HG03521 (cell line): Measurements from ENCODE around the gene ZNF91.
"Not testable (repeated sequence)": the region's sequence is repeated elsewhere in the genome, so short reads cannot be mapped to it uniquely, and the experiment has no call there.

Experiments used
- ATAC-seq: cut with Tn5 transposase; IDR thresholded peaks from one replicate; pipeline ENCODE4 v1.9.1; 2021; ENCODE audit warnings: mild to moderate bottlenecking, moderate library complexity; ENCODE audit not compliant: unreplicated experiment

ZNF91 gene

GRCh38 chr19:23395041-23395721, at the start of gene ZNF91:
TSS of gene ZNF91 (minus strand) at chr19:23395471. CDS start at chr19:23395354, 117 bp downstream.
- ATAC-seq = peak; percentile 93

- ATAC-seq = no peak
Measured at GRCh38 chr19:23440791-23441190, 45.5 kb upstream of the ZNF91 start.

GRCh38 chr19:23440207-23440606, 44.9 kb upstream of the ZNF91 start:
- ATAC-seq = no peak

GRCh38 chr19:23439623-23440022, 44.4 kb upstream of the ZNF91 start:
- ATAC-seq = no peak

- ATAC-seq = no peak
Measured at GRCh38 chr19:23437901-23438300, 42.6 kb upstream of the ZNF91 start.

DNA sequence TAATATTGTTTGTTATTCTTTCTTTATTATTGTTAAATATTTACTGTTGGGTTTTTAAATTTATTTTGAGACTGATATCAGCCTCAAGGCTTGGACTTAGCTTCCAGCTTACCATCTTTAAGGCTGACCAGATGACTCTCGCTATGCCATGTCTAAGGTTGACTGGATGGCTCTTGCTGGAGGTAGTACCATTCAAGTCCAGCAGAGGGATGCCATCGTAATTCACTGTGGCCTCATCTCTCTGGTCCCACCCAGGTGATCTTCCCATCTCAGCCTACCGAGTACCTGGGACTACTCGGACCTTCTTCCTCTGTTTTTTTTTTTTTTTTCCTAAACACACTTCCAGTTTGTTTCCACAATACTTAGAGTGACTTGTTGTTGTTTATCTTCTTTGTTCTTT, 41.7 kb upstream of the ZNF91 start:
- ATAC-seq = no peak

DNA sequence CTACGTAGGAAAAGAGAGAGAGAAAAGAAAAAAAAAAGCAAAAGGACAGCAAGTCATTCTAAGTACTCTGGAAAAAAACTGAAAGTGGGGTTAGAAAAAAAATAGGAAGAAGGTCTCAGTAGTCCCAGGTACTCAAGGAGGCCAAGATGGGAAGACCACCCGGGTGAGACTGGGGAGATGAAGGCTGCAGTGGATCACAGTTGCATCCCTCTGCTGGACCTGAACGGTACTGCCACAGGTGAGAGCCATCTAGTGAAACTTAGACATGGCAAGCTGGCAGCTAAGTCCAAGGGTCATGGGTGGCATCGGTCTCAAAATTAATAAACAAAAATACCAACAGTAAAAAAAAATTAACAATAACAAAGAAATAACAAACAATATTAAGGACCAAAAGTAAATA, 41.0 kb upstream of the ZNF91 start:
- no peak for ATAC-seq

DNA sequence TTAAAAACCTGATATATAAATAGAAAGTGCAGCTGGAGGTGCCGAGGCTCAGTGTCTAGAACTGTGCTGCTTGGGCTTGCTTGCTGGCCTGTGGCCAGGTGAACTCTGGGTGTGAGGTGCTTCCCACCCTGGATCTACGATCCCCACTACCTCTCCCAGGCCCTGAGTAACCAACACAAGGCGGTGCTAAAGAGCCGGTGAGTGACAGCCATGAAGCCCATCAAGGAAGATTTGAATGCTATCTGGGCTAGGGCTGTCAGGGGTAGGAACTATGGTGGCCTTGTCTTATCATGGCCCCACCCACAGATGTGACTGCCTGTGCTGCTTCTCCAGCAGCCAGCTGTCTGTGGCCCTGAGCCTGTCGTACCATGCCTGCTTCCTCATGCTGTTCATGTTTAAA, 25.6 kb upstream of the ZNF91 start:
- no peak for ATAC-seq

GRCh38 chr19:23419261-23419660, 24.0 kb upstream of the ZNF91 start:
- ATAC-seq = not testable (repeated sequence)

- ATAC-seq = no peak
Measured at GRCh38 chr19:23415561-23416191, 20.4 kb upstream of the ZNF91 start.

GRCh38 chr19:23415034-23415433, 19.8 kb upstream of the ZNF91 start:
- no peak for ATAC-seq

GRCh38 chr19:23410155-23410554, 14.9 kb upstream of the ZNF91 start:
- ATAC-seq = no peak

DNA sequence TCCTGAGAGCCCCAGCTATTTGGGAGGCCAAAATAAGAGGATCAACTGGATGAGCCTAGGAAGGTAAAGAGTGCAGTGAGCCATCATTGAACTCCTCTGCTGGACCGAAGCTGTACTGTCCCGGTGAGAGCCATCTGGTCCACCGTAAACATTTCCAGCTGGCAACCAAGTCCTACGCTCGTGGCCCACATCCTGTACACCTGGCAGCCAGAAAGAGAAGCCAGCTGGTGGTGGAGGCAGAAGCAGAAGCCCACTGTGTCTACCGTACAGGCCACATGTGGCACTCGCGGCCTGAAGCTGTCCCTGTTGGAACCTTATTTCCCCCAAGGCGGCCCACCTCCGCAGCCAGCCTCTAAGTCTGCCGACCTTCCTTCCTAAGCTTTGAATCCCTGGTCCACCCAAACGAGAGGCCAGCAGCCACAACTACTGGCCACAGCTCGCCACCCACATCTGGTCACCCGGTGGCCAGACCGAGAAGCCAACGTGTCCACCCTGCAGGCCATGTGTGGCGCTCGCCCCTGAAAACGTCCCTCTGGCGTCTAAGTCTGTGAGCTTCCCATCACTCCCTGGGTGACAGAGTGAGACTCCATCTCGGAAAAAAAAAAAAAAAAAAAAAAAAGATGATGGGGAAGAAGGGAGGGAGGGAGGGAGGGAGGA, 14.2 kb upstream of the ZNF91 start:
- no peak for ATAC-seq

DNA sequence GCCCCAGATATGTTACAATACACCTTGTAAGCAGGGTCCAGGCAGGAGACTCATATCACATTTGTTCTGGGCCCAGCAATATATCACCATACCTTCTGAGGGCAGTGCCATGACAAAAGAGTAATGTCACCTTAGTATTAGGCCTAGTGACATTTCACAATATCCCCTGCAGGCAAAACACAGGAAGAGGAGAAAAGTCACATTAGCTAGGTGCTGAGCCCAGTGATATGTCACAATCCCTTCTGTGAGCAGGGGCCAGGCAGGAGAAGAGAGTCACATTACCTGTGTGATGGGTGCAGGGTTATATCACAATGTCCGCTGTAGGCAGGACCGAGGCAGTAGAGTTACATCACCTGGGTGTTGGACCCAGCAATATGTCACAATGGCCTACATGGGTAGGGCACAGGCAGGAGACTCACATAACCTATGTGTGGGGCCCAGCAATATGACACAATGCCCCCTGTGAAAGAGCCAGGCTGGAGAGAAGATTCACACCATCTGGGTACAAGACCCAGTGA, 12.4 kb upstream of the ZNF91 start:
- ATAC-seq = no peak

DNA sequence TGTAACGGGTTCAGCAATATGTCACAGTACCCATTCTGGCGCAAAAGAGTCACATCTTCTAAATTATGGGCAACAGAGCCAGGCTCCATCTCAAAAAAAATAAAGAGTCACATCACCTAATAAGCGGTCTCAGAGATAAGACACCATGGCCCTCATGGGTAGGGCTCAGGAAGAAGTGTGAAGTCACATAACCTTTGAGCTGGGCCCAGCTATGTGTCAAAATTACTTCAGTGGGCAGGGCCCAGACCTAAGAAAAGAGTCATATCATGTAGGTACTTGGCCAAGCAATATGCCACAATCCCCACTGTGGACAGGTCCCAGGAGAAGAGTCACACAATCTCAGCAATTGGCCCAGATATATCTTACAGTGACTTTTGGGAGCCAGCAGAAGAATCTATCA, 11.4 kb upstream of the ZNF91 start:
- no peak for ATAC-seq

- no peak for ATAC-seq
Measured at GRCh38 chr19:23406091-23406490, 10.8 kb upstream of the ZNF91 start.

GRCh38 chr19:23404676-23405075, 9.4 kb upstream of the ZNF91 start:
- no peak for ATAC-seq

DNA sequence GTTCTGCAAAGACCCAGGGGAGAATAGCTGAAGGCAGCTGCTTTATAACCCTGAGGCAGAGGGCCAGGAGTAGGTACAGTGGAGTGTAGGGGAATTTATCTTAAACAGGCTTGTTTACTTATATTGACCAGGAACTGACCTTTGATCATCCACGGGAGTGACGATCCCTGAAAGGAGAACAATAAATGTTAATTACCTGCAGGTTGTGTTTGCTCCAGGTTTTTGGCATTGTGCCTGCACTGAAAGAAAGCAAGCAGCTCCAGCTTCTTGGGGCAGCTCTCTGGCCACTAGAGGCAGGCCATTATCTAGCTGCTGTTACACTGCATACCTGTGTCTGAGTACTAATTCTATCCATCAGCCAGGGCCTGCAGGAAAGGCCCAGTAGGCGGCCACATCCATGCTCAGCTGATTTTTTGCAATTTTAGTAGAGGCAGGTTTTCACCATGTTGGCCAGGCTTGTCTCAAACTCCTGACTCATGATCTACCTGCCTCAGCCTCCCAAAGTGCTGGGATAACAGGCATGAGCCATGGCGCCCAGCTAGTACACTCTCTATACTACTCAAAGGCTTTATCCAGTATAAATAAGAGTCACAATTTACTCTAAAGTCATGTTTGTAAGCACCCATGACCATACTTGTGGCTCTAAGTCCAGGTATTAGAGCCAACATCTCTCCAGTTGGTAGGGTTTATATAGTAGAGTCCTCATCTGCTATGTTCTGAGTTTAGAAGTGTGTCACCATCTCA, 8.5 kb upstream of the ZNF91 start:
- no peak for ATAC-seq

- ATAC-seq = no peak
Measured at GRCh38 chr19:23403052-23403451, 7.8 kb upstream of the ZNF91 start.

GRCh38 chr19:23402388-23402787, 7.1 kb upstream of the ZNF91 start:
- no peak for ATAC-seq

DNA sequence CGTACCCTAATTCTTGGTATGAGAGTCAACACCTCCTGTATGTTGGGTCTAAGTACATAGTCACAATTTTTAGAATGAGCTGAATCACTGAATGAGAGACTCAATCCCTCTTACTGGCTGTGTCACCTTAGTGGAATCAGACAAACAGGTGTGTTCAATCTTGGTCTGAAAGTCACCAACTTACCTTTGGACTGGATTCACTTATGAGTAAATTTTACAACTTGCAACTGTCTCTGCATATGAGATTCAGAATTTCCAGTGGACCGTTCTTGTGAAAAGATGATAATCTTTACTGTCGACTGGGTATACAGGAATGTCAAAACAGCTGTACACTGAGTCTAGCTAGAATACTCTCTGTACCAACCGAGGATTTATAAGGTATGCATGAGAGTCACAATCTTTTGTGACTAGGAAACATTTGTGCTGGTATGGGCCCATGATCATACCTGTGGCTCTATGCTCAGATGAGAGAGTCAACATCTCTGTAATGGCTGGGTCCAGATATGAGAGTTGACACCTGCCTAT, 5.9 kb upstream of the ZNF91 start:
- no peak for ATAC-seq
